Lower leg skin (tissue), 3 donors: ENCODE results near the gene HP.
"Not testable (repeated sequence)": the region's sequence is repeated elsewhere in the genome, so short reads cannot be mapped to it uniquely, and the experiment has no call there.

Experiments used
- POLR2A ChIP-seq, 2 donors: fragments of 450-650 bp; IDR thresholded peaks; one replicate each; pipeline ENCODE4 v1.6.1; 2016 to 2017; ENCODE audit warnings: antibody characterized with exemption in 2 of 2, mild to moderate bottlenecking in 1 of 2, moderate library complexity in 1 of 2
- TF ChIP-seq, protein P1 (sequence below), 3 donors: fragments of 450-650 bp; IDR thresholded peaks; one replicate each; pipeline ENCODE4 v1.5.1; 2016; ENCODE audit warnings: antibody characterized with exemption in 3 of 3, mild to moderate bottlenecking in 3 of 3, moderate library complexity in 2 of 3

DNA sequence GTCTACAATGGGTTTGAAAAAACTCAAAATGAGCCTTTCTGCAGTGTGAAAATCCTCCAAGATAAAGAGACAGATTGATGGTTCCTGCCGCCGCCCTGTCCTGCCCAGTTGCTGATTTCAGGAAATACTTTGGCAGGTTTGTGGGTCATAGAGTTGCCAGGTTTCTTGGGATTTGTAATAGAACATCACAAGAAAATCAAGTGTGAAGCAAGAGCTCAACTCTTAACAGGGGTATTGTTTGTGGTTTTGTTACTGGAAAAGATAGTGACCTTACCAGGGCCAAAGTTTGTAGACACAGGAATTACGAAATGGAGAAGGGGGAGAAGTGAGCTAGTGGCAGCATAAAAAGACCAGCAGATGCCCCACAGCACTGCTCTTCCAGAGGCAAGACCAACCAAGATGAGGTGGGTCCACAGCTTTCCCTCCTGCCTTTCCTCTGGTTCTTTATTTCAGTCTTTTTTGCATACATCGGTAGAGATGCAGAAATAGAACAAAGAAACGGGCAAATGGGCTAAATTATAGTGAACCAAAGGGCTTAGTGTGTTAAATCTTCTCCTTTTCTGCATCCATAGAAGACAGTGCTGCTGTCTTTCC lies at the start of gene HP:
- TF ChIP-seq, protein P1, sequence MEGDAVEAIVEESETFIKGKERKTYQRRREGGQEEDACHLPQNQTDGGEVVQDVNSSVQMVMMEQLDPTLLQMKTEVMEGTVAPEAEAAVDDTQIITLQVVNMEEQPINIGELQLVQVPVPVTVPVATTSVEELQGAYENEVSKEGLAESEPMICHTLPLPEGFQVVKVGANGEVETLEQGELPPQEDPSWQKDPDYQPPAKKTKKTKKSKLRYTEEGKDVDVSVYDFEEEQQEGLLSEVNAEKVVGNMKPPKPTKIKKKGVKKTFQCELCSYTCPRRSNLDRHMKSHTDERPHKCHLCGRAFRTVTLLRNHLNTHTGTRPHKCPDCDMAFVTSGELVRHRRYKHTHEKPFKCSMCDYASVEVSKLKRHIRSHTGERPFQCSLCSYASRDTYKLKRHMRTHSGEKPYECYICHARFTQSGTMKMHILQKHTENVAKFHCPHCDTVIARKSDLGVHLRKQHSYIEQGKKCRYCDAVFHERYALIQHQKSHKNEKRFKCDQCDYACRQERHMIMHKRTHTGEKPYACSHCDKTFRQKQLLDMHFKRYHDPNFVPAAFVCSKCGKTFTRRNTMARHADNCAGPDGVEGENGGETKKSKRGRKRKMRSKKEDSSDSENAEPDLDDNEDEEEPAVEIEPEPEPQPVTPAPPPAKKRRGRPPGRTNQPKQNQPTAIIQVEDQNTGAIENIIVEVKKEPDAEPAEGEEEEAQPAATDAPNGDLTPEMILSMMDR (IDR thresholded peaks at IDR 0.05), result not testable (repeated sequence)
- TF ChIP-seq POLR2A (IDR thresholded peaks at IDR 0.05), result not testable (repeated sequence)
